ENCODE measurements around the gene EDC4. TPM values are rescaled to one million over a fixed set of nuclear protein-coding genes. Genes with fewer than 3 reads are reported as not detected.

EDC4 gene
- total RNA-seq, 2 experiments from 2014 or later = 86.6 to 89.6 TPM

DNA sequence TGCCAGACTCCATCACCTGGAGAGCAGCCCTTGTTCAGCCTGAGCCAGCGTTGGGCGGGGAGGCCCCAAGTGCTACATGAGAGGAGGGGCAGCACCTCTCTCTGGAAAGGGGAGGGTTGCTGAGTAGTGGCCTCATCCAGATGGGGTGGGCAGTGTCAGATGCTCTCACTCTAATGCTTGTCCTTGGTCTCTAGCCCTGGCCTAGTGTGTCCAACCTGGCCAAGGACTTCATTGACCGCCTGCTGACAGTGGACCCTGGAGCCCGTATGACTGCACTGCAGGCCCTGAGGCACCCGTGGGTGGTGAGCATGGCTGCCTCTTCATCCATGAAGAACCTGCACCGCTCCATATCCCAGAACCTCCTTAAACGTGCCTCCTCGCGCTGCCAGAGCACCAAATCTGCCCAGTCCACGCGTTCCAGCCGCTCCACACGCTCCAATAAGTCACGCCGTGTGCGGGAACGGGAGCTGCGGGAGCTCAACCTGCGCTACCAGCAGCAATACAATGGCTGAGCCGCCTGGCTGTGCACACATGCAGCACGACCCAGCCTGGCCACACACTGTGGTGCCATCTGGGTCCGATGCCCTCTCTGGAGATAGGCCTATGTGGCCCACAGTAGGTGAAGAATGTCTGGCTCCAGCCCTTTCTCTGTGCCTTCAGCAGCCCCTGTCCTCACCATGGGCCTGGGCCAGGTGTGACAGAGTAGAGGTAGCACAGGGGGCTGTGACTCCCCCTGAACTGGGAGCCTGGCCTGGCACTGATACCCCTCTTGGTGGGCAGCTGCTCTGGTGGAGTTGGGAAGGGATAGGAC, 54.5 kb downstream of the EDC4 start:
- intact Hi-C loops (cut with micrococcal nuclease; ENCODE audit: unreplicated experiment) = no loop called here
- H3K9me3 ChIP-seq (ENCODE audit: low read length) = no peaks in the 10 kb centered on the region
- BruUV-seq (replicated peaks) = no TSS peak
- no peaks in the 10 kb centered on the region for H3K79me2 ChIP-seq (ENCODE audit: insufficient read depth, low read depth, low read length)
- peaks cover 31% of the 10 kb centered on the region; the same call in 1 of the 2 replicates for H3K36me3 ChIP-seq (ENCODE audit: insufficient read depth, low read length)
- peaks cover 4% of the 10 kb centered on the region; the same call in 1 of the 2 replicates for H4K20me1 ChIP-seq (ENCODE audit: insufficient read depth, low read length)
- TF ChIP-seq EZH2phosphoT487 (IDR thresholded peaks at IDR 0.05; ENCODE audit: borderline replicate concordance, low read depth, low read length) = no peak
- TF ChIP-seq, protein P1, sequence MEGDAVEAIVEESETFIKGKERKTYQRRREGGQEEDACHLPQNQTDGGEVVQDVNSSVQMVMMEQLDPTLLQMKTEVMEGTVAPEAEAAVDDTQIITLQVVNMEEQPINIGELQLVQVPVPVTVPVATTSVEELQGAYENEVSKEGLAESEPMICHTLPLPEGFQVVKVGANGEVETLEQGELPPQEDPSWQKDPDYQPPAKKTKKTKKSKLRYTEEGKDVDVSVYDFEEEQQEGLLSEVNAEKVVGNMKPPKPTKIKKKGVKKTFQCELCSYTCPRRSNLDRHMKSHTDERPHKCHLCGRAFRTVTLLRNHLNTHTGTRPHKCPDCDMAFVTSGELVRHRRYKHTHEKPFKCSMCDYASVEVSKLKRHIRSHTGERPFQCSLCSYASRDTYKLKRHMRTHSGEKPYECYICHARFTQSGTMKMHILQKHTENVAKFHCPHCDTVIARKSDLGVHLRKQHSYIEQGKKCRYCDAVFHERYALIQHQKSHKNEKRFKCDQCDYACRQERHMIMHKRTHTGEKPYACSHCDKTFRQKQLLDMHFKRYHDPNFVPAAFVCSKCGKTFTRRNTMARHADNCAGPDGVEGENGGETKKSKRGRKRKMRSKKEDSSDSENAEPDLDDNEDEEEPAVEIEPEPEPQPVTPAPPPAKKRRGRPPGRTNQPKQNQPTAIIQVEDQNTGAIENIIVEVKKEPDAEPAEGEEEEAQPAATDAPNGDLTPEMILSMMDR (conservative IDR thresholded peaks at IDR 0.05; ENCODE audit: low read length) = no peak
- no peak for DNase-seq (ENCODE audit: low spot score)
- no peak overlapping the region for H3K4me3 ChIP-seq (ENCODE audit: low read depth, low read length, poor library complexity, severe bottlenecking)
- H2AFZ ChIP-seq (ENCODE audit: low read length) = no peak overlapping the region
- H3K27ac ChIP-seq (ENCODE audit: low read depth, low read length, poor library complexity, severe bottlenecking) = no peak overlapping the region
- CTCF ChIA-PET (ENCODE audit: unreplicated experiment) = interaction anchor here (1.2 kb wide), 1 partner anchor 12 kb away, joined by 3 read pairs; no protein-coding TSS in a partner anchor
- no peak overlapping the region for H3K4me2 ChIP-seq (ENCODE audit: low read length)
- POLR2A ChIA-PET = no interaction called here
- H3K4me1 ChIP-seq (ENCODE audit: insufficient read depth, low read length, poor library complexity, severe bottlenecking) = peaks cover 10% of the 10 kb centered on the region
- H3K9me2 ChIP-seq (ENCODE audit: insufficient read depth, low read length) = no peaks in the 10 kb centered on the region

DNA sequence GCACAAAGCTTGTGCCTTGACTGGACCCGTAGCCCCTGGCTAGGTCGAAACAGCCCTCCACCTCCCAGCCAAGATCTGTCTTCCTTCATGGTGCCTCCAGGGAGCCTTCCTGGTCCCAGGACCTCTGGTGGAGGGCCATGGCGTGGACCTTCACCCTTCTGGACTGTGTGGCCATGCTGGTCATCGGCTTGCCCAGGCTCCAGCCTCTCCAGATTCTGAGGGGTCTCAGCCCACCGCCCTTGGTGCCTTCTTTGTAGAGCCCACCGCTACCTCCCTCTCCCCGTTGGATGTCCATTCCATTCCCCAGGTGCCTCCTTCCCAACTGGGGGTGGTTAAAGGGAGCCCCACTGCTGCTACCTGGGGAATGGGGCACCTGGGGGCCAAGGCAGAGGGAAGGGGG, 55.3 kb downstream of the EDC4 start:
- no TSS peak for BruUV-seq (replicated peaks)
- POLR2A ChIA-PET = no interaction called here
- Histone ChIP-seq H3K9me2 (ENCODE audit: insufficient read depth, low read length) (no peaks in the 10 kb centered on the region), H4K20me1 (ENCODE audit: insufficient read depth, low read length) (peaks cover 4% of the 10 kb centered on the region; the same call in 1 of the 2 replicates), H3K9me3 (ENCODE audit: low read length) (no peaks in the 10 kb centered on the region), H3K4me2 (ENCODE audit: low read length) (no peak overlapping the region), H3K79me2 (ENCODE audit: insufficient read depth, low read depth, low read length) (no peaks in the 10 kb centered on the region), H2AFZ (ENCODE audit: low read length) (no peak overlapping the region), H3K27ac (ENCODE audit: low read depth, low read length, poor library complexity, severe bottlenecking) (no peak overlapping the region), H3K36me3 (ENCODE audit: insufficient read depth, low read length) (peaks cover 38% of the 10 kb centered on the region), H3K4me1 (ENCODE audit: insufficient read depth, low read length, poor library complexity, severe bottlenecking) (peaks cover 10% of the 10 kb centered on the region), H3K4me3 (ENCODE audit: low read depth, low read length, poor library complexity, severe bottlenecking) (no peak overlapping the region)
- TF ChIP-seq, protein P1 (conservative IDR thresholded peaks at IDR 0.05; ENCODE audit: low read length) = no peak
- TF ChIP-seq EZH2phosphoT487 (IDR thresholded peaks at IDR 0.05; ENCODE audit: borderline replicate concordance, low read depth, low read length) = no peak
- no peak for DNase-seq (ENCODE audit: low spot score)
- CTCF ChIA-PET (ENCODE audit: unreplicated experiment) = interaction anchor here (0.5 kb wide), 1 partner anchor 45 kb away, joined by 3 read pairs; no protein-coding TSS in a partner anchor
- intact Hi-C loops (cut with micrococcal nuclease; ENCODE audit: unreplicated experiment) = loop anchor here (1.0 to 2.0 kb wide), 5 partner anchors 45 to 407 kb away; partner anchors contain the start of gene THAP11

Measured in OCI-LY7 (cell line).